Coronary artery (tissue), 2 donors: ENCODE measurements around the gene FCRL1.

Experiments
- DNase-seq: peaks from one replicate; pipeline ENCODE4 v3.0.0-alpha.2; 2017; ENCODE audit warnings: low spot score
- H3K27ac ChIP-seq, 2 donors: fragments of 200-600 bp; sonication (generic); one replicate each; pipeline ENCODE4 v1.5.1; 2016 to 2019
- H3K4me3 ChIP-seq: fragments of 200-600 bp; sonication (generic); 2 replicates; pipeline ENCODE4 v1.5.1; 2016; ENCODE audit warnings: mild to moderate bottlenecking, moderate library complexity
- TF ChIP-seq, protein P1 (sequence below): fragments of 200-600 bp; sonication (generic); IDR thresholded peaks from one replicate; pipeline ENCODE4 v1.5.1; 2019; ENCODE audit warnings: antibody characterized with exemption

Gene FCRL1, protein sequence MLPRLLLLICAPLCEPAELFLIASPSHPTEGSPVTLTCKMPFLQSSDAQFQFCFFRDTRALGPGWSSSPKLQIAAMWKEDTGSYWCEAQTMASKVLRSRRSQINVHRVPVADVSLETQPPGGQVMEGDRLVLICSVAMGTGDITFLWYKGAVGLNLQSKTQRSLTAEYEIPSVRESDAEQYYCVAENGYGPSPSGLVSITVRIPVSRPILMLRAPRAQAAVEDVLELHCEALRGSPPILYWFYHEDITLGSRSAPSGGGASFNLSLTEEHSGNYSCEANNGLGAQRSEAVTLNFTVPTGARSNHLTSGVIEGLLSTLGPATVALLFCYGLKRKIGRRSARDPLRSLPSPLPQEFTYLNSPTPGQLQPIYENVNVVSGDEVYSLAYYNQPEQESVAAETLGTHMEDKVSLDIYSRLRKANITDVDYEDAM

GRCh38 chr1:157819896-157820295 lies at the start of gene FCRL1:
FCRL1 (minus strand) TSS chr1:157820120; CDS start chr1:157820037, 83 bp downstream.
- no peak within 1 kb of the TSS for H3K27ac ChIP-seq
- no peak for DNase-seq
- TF ChIP-seq, protein P1, sequence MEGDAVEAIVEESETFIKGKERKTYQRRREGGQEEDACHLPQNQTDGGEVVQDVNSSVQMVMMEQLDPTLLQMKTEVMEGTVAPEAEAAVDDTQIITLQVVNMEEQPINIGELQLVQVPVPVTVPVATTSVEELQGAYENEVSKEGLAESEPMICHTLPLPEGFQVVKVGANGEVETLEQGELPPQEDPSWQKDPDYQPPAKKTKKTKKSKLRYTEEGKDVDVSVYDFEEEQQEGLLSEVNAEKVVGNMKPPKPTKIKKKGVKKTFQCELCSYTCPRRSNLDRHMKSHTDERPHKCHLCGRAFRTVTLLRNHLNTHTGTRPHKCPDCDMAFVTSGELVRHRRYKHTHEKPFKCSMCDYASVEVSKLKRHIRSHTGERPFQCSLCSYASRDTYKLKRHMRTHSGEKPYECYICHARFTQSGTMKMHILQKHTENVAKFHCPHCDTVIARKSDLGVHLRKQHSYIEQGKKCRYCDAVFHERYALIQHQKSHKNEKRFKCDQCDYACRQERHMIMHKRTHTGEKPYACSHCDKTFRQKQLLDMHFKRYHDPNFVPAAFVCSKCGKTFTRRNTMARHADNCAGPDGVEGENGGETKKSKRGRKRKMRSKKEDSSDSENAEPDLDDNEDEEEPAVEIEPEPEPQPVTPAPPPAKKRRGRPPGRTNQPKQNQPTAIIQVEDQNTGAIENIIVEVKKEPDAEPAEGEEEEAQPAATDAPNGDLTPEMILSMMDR, result no peak
- no peak within 1 kb of the TSS for H3K4me3 ChIP-seq

DNA sequence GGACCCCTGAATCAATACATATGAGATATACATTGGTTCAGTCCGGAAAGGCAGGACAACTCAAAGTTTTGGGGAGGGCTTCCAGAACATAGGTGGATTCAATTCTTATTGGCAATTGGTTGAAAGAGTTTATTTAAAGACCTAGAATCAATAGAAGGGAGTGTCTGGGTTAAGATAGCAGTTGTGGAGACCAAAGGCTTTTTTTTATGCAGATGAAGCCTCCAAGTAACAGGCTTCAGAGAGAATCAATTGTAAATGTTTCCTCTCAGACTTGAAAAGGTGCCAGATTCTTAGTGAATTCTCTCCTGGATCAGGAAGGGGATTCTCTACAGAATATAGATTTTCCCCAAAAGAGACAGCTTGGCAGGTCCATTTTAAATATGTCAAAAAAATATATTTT lies 48.7 kb upstream of the FCRL1 start:
- H3K27ac ChIP-seq, result no peak overlapping the region
- TF ChIP-seq, protein P1, result no peak
- no peak for DNase-seq
- no peak overlapping the region for H3K4me3 ChIP-seq

DNA sequence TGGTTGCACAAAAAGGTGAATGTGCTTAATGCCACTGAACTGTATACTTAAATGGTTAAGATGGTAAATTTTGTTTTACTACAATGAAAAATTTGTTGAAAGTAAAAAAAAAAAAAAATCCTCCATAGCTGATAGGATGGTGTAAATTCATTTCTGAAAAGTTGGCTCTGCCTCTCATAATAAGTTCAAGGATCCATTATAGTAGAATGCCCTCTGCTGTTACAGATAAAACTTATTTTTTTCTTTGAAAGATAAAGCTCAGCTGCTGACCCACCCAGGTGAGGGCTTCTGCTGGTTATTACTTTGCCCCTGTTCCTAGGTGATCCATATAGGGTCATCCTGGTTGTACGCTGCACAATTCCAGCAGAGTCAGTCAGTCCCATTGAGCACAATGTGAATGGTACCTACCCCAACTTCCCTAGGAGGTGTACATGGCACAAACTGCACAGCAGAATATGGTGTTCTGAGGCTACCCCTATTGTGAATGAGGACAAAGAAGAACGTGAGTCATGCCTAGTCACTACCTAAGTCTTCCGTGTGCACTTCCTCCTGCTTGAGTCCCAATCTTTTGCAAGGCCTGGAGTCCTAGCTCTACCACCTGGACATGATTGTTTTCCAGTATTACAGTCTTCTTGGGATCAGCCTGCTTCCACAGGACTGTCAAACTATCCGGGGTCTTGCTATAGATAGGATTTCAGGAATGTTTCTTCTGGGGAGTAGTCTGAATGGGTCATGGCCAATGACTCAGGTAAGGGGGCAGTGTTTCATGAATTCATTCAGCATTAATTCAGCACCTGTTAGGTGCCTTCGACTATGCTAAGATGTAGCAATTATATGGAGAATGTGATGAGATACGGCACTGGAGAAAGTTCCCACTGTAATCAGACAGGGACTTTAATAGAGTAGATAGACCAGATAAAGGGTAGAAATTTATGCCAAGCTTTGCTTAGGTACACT lies 42.5 kb upstream of the FCRL1 start:
- TF ChIP-seq, protein P1, result no peak
- Histone ChIP-seq H3K27ac (no peak overlapping the region), H3K4me3 (no peak overlapping the region)
- no peak for DNase-seq

DNA sequence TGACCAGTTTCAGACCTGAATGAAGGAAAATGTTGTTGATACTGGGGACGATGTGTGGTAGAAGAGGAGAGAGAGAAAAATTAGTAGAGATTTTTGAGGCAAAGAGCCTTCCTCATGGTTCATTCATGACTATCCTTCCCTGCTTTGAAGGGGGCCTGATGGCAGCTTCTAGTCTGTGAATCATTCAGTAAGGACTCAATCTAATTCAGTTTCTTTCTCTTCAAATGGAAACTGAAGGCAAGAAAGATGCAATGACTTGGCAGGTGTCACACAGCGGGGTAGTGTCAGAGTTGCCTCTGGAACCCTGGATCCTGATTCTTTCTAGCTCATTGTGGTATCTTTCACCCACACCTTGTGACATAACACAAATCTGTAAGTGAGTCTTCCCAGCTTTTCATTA lies 36.6 kb upstream of the FCRL1 start:
- TF ChIP-seq, protein P1, result no peak
- H3K27ac ChIP-seq, result no peak overlapping the region
- DNase-seq, result no peak
- no peak overlapping the region for H3K4me3 ChIP-seq

GRCh38 chr1:157852476-157852875 lies 32.6 kb upstream of the FCRL1 start:
- no peak overlapping the region for H3K27ac ChIP-seq
- TF ChIP-seq, protein P1, result no peak
- no peak for DNase-seq
- no peak overlapping the region for H3K4me3 ChIP-seq

GRCh38 chr1:157849229-157849875 lies 29.4 kb upstream of the FCRL1 start:
- TF ChIP-seq, protein P1, result no peak
- DNase-seq, result no peak
- Histone ChIP-seq H3K27ac (no peak overlapping the region), H3K4me3 (no peak overlapping the region)
